GM23338 (cell line): ENCODE data around the gene SNX21.

Source experiments
- CREB1 ChIP-seq: fragments of 250-450 bp; sonication (Bioruptor Pico); IDR thresholded peaks from 2 replicates; pipeline ENCODE4 v1.5.0; 2020; ENCODE audit warnings: low read depth, mild to moderate bottlenecking, moderate library complexity
- EZH2 ChIP-seq: fragments of 200-600 bp; sonication (generic); IDR thresholded peaks from one replicate; pipeline ENCODE4 v1.8.0; 2017; ENCODE audit warnings: antibody characterized with exemption, mild to moderate bottlenecking, low read depth; ENCODE audit not compliant: unreplicated experiment
- EZH2phosphoT487 ChIP-seq: fragments of 200-600 bp; sonication (generic); IDR thresholded peaks from one replicate; pipeline ENCODE4 v1.8.1; 2018; ENCODE audit warnings: antibody characterized with exemption; ENCODE audit not compliant: unreplicated experiment
- JUNB ChIP-seq: IDR thresholded peaks from one replicate; pipeline ENCODE4 v1.6.1; 2016; ENCODE audit warnings: antibody characterized with exemption; ENCODE audit not compliant: unreplicated experiment
- NANOG ChIP-seq: IDR thresholded peaks from 2 replicates; pipeline ENCODE4 v1.6.1; 2016; ENCODE audit warnings: antibody characterized with exemption, borderline replicate concordance
- POLR2AphosphoS5 ChIP-seq: IDR thresholded peaks from 2 replicates; pipeline ENCODE4 v1.6.1; 2016; ENCODE audit warnings: antibody characterized with exemption, low read depth
- ZNF331 ChIP-seq: fragments of 250-450 bp; sonication (Bioruptor Pico); IDR thresholded peaks from 2 replicates; pipeline ENCODE4 v1.5.0; 2020; ENCODE audit warnings: low read depth, mild to moderate bottlenecking, moderate library complexity
- TF ChIP-seq, protein P1 (sequence below): IDR thresholded peaks from one replicate; pipeline ENCODE4 v1.6.1; 2018; ENCODE audit warnings: antibody characterized with exemption; ENCODE audit not compliant: unreplicated experiment
- TF ChIP-seq, protein P2 (sequence below), 2 experiments: fragments of 200-600 bp in 1 of 2; sonication (generic) in 1 of 2; conservative IDR thresholded peaks; 2 replicates each; pipeline versions ENCODE4 v1.5.1 to v1.6.1; 2016 to 2017; ENCODE audit warnings: antibody characterized with exemption in 2 of 2, low read depth in 2 of 2, mild to moderate bottlenecking in 2 of 2, moderate library complexity in 1 of 2
- TF ChIP-seq, protein P3 (sequence below): fragments of 250-450 bp; sonication (Bioruptor Pico); IDR thresholded peaks from 2 replicates; pipeline ENCODE4 v1.5.0; 2020; ENCODE audit warnings: mild to moderate bottlenecking, moderate library complexity
- TF ChIP-seq, protein P4 (sequence below): IDR thresholded peaks from 2 replicates; pipeline ENCODE4 v1.6.1; 2016; ENCODE audit warnings: antibody characterized with exemption

DNA sequence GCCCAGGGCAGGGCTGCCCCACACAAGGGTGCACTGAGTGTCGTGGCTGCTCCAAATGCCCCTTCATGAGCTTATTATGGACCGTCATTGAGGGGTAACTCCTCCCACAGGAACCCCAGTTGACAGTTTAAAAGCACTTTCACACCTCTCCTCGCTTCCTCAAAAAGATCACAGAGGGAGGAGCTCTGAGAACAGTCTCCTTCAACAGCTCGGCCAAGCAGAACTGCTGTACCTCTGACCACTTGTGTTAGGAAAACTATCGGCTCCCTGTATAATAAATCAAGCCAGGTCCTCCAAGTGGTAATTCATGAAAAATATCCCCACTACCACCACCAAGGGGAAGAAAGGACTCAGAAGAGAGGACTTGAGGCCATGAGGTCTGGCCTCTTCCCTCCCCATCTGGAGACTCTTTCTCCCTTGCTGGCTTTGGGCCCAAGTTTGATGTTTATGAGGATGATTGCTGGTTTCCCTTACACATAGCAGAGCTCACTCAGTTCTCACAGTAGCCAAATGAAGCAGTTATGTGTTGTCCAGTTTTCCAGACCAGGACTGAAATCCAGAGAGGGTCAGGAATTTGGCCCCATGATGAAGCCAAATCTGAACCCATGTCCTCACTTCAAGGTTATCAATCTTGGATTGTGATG is 8.7 kb downstream of the SNX21 start:
- no peak for TF ChIP-seq CREB1 (CRISPR knock-in tag)
- TF ChIP-seq, protein P1, sequence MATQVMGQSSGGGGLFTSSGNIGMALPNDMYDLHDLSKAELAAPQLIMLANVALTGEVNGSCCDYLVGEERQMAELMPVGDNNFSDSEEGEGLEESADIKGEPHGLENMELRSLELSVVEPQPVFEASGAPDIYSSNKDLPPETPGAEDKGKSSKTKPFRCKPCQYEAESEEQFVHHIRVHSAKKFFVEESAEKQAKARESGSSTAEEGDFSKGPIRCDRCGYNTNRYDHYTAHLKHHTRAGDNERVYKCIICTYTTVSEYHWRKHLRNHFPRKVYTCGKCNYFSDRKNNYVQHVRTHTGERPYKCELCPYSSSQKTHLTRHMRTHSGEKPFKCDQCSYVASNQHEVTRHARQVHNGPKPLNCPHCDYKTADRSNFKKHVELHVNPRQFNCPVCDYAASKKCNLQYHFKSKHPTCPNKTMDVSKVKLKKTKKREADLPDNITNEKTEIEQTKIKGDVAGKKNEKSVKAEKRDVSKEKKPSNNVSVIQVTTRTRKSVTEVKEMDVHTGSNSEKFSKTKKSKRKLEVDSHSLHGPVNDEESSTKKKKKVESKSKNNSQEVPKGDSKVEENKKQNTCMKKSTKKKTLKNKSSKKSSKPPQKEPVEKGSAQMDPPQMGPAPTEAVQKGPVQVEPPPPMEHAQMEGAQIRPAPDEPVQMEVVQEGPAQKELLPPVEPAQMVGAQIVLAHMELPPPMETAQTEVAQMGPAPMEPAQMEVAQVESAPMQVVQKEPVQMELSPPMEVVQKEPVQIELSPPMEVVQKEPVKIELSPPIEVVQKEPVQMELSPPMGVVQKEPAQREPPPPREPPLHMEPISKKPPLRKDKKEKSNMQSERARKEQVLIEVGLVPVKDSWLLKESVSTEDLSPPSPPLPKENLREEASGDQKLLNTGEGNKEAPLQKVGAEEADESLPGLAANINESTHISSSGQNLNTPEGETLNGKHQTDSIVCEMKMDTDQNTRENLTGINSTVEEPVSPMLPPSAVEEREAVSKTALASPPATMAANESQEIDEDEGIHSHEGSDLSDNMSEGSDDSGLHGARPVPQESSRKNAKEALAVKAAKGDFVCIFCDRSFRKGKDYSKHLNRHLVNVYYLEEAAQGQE, result no peak
- TF ChIP-seq, protein P2, sequence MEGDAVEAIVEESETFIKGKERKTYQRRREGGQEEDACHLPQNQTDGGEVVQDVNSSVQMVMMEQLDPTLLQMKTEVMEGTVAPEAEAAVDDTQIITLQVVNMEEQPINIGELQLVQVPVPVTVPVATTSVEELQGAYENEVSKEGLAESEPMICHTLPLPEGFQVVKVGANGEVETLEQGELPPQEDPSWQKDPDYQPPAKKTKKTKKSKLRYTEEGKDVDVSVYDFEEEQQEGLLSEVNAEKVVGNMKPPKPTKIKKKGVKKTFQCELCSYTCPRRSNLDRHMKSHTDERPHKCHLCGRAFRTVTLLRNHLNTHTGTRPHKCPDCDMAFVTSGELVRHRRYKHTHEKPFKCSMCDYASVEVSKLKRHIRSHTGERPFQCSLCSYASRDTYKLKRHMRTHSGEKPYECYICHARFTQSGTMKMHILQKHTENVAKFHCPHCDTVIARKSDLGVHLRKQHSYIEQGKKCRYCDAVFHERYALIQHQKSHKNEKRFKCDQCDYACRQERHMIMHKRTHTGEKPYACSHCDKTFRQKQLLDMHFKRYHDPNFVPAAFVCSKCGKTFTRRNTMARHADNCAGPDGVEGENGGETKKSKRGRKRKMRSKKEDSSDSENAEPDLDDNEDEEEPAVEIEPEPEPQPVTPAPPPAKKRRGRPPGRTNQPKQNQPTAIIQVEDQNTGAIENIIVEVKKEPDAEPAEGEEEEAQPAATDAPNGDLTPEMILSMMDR (conservative IDR thresholded peaks at IDR 0.05; ENCODE audit: low read depth in 2 of 2), result no peak
- no peak for TF ChIP-seq EZH2
- TF ChIP-seq, protein P3, sequence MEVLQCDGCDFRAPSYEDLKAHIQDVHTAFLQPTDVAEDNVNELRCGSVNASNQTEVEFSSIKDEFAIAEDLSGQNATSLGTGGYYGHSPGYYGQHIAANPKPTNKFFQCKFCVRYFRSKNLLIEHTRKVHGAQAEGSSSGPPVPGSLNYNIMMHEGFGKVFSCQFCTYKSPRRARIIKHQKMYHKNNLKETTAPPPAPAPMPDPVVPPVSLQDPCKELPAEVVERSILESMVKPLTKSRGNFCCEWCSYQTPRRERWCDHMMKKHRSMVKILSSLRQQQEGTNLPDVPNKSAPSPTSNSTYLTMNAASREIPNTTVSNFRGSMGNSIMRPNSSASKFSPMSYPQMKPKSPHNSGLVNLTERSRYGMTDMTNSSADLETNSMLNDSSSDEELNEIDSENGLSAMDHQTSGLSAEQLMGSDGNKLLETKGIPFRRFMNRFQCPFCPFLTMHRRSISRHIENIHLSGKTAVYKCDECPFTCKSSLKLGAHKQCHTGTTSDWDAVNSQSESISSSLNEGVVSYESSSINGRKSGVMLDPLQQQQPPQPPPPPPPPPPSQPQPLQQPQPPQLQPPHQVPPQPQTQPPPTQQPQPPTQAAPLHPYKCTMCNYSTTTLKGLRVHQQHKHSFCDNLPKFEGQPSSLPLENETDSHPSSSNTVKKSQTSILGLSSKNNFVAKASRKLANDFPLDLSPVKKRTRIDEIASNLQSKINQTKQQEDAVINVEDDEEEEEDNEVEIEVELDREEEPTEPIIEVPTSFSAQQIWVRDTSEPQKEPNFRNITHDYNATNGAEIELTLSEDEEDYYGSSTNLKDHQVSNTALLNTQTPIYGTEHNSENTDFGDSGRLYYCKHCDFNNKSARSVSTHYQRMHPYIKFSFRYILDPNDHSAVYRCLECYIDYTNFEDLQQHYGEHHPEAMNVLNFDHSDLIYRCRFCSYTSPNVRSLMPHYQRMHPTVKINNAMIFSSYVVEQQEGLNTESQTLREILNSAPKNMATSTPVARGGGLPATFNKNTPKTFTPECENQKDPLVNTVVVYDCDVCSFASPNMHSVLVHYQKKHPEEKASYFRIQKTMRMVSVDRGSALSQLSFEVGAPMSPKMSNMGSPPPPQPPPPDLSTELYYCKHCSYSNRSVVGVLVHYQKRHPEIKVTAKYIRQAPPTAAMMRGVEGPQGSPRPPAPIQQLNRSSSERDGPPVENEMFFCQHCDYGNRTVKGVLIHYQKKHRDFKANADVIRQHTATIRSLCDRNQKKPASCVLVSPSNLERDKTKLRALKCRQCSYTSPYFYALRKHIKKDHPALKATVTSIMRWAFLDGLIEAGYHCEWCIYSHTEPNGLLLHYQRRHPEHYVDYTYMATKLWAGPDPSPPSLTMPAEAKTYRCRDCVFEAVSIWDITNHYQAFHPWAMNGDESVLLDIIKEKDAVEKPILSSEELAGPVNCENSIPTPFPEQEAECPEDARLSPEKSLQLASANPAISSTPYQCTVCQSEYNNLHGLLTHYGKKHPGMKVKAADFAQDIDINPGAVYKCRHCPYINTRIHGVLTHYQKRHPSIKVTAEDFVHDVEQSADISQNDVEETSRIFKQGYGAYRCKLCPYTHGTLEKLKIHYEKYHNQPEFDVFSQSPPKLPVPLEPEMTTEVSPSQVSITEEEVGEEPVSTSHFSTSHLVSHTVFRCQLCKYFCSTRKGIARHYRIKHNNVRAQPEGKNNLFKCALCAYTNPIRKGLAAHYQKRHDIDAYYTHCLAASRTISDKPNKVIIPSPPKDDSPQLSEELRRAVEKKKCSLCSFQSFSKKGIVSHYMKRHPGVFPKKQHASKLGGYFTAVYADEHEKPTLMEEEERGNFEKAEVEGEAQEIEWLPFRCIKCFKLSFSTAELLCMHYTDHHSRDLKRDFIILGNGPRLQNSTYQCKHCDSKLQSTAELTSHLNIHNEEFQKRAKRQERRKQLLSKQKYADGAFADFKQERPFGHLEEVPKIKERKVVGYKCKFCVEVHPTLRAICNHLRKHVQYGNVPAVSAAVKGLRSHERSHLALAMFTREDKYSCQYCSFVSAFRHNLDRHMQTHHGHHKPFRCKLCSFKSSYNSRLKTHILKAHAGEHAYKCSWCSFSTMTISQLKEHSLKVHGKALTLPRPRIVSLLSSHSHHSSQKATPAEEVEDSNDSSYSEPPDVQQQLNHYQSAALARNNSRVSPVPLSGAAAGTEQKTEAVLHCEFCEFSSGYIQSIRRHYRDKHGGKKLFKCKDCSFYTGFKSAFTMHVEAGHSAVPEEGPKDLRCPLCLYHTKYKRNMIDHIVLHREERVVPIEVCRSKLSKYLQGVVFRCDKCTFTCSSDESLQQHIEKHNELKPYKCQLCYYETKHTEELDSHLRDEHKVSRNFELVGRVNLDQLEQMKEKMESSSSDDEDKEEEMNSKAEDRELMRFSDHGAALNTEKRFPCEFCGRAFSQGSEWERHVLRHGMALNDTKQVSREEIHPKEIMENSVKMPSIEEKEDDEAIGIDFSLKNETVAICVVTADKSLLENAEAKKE, result no peak
- no peak for TF ChIP-seq POLR2AphosphoS5
- no peak for TF ChIP-seq JUNB
- no peak for TF ChIP-seq EZH2phosphoT487
- TF ChIP-seq, protein P4, sequence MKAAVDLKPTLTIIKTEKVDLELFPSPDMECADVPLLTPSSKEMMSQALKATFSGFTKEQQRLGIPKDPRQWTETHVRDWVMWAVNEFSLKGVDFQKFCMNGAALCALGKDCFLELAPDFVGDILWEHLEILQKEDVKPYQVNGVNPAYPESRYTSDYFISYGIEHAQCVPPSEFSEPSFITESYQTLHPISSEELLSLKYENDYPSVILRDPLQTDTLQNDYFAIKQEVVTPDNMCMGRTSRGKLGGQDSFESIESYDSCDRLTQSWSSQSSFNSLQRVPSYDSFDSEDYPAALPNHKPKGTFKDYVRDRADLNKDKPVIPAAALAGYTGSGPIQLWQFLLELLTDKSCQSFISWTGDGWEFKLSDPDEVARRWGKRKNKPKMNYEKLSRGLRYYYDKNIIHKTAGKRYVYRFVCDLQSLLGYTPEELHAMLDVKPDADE, result no peak
- TF ChIP-seq ZNF331 (CRISPR knock-in tag), result no peak
- no peak for TF ChIP-seq NANOG
